ENCODE results near the gene CHRNB4.
A peak's percentile ranks its signal among the peaks of the same experiment; 100 is the strongest.
"Not testable (repeated sequence)": the region's sequence is repeated elsewhere in the genome, so short reads cannot be mapped to it uniquely, and the experiment has no call there.

Gene CHRNB4

GRCh38 chr15:78641102-78641748, at the start of gene CHRNB4:
TSS of gene CHRNB4 (minus strand) at chr15:78641210. CDS start at chr15:78641133, 77 bp downstream.
- H3K4me1 ChIP-seq (ENCODE audit: insufficient read depth, low read length), result peaks cover 5% of the 10 kb centered on the region
- H3K36me3 ChIP-seq (ENCODE audit: insufficient read depth, low read length), result no peaks in the 10 kb centered on the region
- peak within 1 kb of the TSS; percentile 66 for H3K9ac ChIP-seq (ENCODE audit: low read depth, low read length)
- no peaks in the 10 kb centered on the region for H3K9me3 ChIP-seq (ENCODE audit: control insufficient read depth, insufficient read depth, low read length)

- Histone ChIP-seq H3K9me3 (ENCODE audit: control insufficient read depth, insufficient read depth, low read length) (no peaks in the 10 kb centered on the region), H3K9ac (ENCODE audit: low read depth, low read length) (no peak overlapping the region)
These were observed 48.6 kb upstream of the CHRNB4 start for GRCh38 chr15:78689626-78690025.

GRCh38 chr15:78685925-78686324, 44.9 kb upstream of the CHRNB4 start:
- Histone ChIP-seq H3K9me3 (ENCODE audit: control insufficient read depth, insufficient read depth, low read length) (no peaks in the 10 kb centered on the region), H3K36me3 (ENCODE audit: insufficient read depth, low read length) (no peaks in the 10 kb centered on the region), H3K9ac (ENCODE audit: low read depth, low read length) (no peak overlapping the region), H3K4me1 (ENCODE audit: insufficient read depth, low read length) (peaks cover 19% of the 10 kb centered on the region)

More at GRCh38 chr15:78689626-78690025, 48.6 kb upstream of the CHRNB4 start:
- Histone ChIP-seq H3K4me1 (ENCODE audit: insufficient read depth, low read length) (peaks cover 29% of the 10 kb centered on the region), H3K36me3 (ENCODE audit: insufficient read depth, low read length) (no peaks in the 10 kb centered on the region)

- Histone ChIP-seq H3K9ac (ENCODE audit: low read depth, low read length) (no peak overlapping the region), H3K9me3 (ENCODE audit: control insufficient read depth, insufficient read depth, low read length) (no peaks in the 10 kb centered on the region), H3K36me3 (ENCODE audit: insufficient read depth, low read length) (no peaks in the 10 kb centered on the region), H3K4me1 (ENCODE audit: insufficient read depth, low read length) (peaks cover 19% of the 10 kb centered on the region)
These were observed 44.3 kb upstream of the CHRNB4 start for GRCh38 chr15:78685159-78685921.

GRCh38 chr15:78684657-78685056, 43.6 kb upstream of the CHRNB4 start:
- no peak overlapping the region for H3K9ac ChIP-seq (ENCODE audit: low read depth, low read length)
- no peaks in the 10 kb centered on the region for H3K36me3 ChIP-seq (ENCODE audit: insufficient read depth, low read length)
- H3K4me1 ChIP-seq (ENCODE audit: insufficient read depth, low read length), result peaks cover 19% of the 10 kb centered on the region
- no peaks in the 10 kb centered on the region for H3K9me3 ChIP-seq (ENCODE audit: control insufficient read depth, insufficient read depth, low read length)

- peaks cover 19% of the 10 kb centered on the region for H3K4me1 ChIP-seq (ENCODE audit: insufficient read depth, low read length)
- not testable (repeated sequence) for H3K9ac ChIP-seq (ENCODE audit: low read depth, low read length); H3K9me3 ChIP-seq (ENCODE audit: control insufficient read depth, insufficient read depth, low read length); H3K36me3 ChIP-seq (ENCODE audit: insufficient read depth, low read length)
These were observed 42.6 kb upstream of the CHRNB4 start for GRCh38 chr15:78683599-78683998.

- Histone ChIP-seq H3K4me1 (ENCODE audit: insufficient read depth, low read length) (peaks cover 19% of the 10 kb centered on the region), H3K9ac (ENCODE audit: low read depth, low read length) (no peak overlapping the region), H3K9me3 (ENCODE audit: control insufficient read depth, insufficient read depth, low read length) (no peaks in the 10 kb centered on the region), H3K36me3 (ENCODE audit: insufficient read depth, low read length) (no peaks in the 10 kb centered on the region)
These were observed 41.8 kb upstream of the CHRNB4 start for GRCh38 chr15:78682693-78683410.

GRCh38 chr15:78682004-78682651, 41.1 kb upstream of the CHRNB4 start:
- no peaks in the 10 kb centered on the region for H3K36me3 ChIP-seq (ENCODE audit: insufficient read depth, low read length)
- H3K9ac ChIP-seq (ENCODE audit: low read depth, low read length), result no peak overlapping the region
- no peaks in the 10 kb centered on the region for H3K9me3 ChIP-seq (ENCODE audit: control insufficient read depth, insufficient read depth, low read length)
- peaks cover 19% of the 10 kb centered on the region for H3K4me1 ChIP-seq (ENCODE audit: insufficient read depth, low read length)

- Histone ChIP-seq H3K9ac (ENCODE audit: low read depth, low read length) (no peak overlapping the region), H3K4me1 (ENCODE audit: insufficient read depth, low read length) (peaks cover 19% of the 10 kb centered on the region), H3K9me3 (ENCODE audit: control insufficient read depth, insufficient read depth, low read length) (no peaks in the 10 kb centered on the region), H3K36me3 (ENCODE audit: insufficient read depth, low read length) (no peaks in the 10 kb centered on the region)
These were observed 40.4 kb upstream of the CHRNB4 start for GRCh38 chr15:78681281-78682003.

- Histone ChIP-seq H3K9ac (ENCODE audit: low read depth, low read length) (no peak overlapping the region), H3K4me1 (ENCODE audit: insufficient read depth, low read length) (peaks cover 12% of the 10 kb centered on the region), H3K9me3 (ENCODE audit: control insufficient read depth, insufficient read depth, low read length) (no peaks in the 10 kb centered on the region), H3K36me3 (ENCODE audit: insufficient read depth, low read length) (no peaks in the 10 kb centered on the region)
These were observed 39.5 kb upstream of the CHRNB4 start for GRCh38 chr15:78680431-78681075.

GRCh38 chr15:78679089-78679511, 38.1 kb upstream of the CHRNB4 start:
- peaks cover 4% of the 10 kb centered on the region; the same call in 1 of the 2 replicates for H3K4me1 ChIP-seq (ENCODE audit: insufficient read depth, low read length)
- no peaks in the 10 kb centered on the region for H3K9me3 ChIP-seq (ENCODE audit: control insufficient read depth, insufficient read depth, low read length)
- no peak overlapping the region for H3K9ac ChIP-seq (ENCODE audit: low read depth, low read length)
- H3K36me3 ChIP-seq (ENCODE audit: insufficient read depth, low read length), result no peaks in the 10 kb centered on the region

- Histone ChIP-seq H3K9me3 (ENCODE audit: control insufficient read depth, insufficient read depth, low read length) (no peaks in the 10 kb centered on the region), H3K9ac (ENCODE audit: low read depth, low read length) (no peak overlapping the region), H3K36me3 (ENCODE audit: insufficient read depth, low read length) (no peaks in the 10 kb centered on the region), H3K4me1 (ENCODE audit: insufficient read depth, low read length) (peaks cover 15% of the 10 kb centered on the region)
These were observed 35.6 kb upstream of the CHRNB4 start for GRCh38 chr15:78676424-78677110.
